NCI-H2196 (cell line): Measurements from ENCODE around the gene C1QTNF2.
"Not testable (repeated sequence)": the region's sequence is repeated elsewhere in the genome, so short reads cannot be mapped to it uniquely, and the experiment has no call there.

Experiments used
- DNase-seq: peaks from one replicate; lab custom pipeline; 2025; ENCODE audit not compliant: unreplicated experiment; lab: John Stamatoyannopoulos, UW

C1QTNF2 gene

DNA sequence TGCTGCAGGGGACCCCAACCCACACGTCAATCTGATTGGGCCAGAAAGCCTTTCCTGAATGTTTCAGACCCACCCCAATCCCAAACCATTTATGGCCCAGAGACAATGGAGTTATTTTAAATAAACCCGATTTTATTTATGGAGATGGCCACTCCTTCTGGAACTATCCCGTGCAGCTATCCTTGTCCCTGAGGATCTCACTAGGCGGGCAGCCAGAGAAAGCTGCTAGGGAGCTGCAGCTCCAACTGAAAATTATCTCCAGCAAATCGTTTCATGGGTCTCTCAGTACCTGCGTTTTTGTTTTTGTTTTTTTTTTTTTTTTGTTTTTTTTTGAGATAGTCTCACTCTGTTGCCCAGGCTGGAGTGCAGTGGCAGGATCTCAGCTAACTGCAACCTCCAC lies 23.0 kb downstream of the C1QTNF2 start:
- no peak for DNase-seq

DNA sequence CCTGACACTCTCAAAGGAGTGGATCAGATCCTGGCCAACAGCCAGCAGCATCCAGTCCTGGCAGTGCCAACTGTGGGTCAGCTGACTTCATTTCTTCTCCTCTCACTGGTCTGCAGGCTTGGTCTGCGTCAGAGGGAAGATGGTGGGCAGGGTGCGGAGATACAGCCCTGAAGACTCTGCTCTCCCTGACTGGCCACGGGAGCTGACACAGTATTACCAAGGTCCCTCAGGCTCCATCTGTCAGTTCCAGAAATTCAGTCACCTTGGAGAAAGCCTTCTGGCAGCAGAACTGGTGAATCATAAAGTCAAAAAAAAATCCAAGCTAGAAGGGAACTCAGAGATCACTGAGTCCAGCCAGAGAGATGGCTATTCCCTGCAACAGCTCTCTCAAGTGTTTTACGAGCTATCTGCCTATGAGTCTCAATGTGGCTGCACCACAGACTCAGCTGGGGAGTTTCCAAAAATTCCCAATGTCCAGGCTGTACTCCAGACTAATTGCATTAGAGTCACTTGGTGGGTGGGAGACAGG lies 27.9 kb downstream of the C1QTNF2 start:
- no peak for DNase-seq

DNA sequence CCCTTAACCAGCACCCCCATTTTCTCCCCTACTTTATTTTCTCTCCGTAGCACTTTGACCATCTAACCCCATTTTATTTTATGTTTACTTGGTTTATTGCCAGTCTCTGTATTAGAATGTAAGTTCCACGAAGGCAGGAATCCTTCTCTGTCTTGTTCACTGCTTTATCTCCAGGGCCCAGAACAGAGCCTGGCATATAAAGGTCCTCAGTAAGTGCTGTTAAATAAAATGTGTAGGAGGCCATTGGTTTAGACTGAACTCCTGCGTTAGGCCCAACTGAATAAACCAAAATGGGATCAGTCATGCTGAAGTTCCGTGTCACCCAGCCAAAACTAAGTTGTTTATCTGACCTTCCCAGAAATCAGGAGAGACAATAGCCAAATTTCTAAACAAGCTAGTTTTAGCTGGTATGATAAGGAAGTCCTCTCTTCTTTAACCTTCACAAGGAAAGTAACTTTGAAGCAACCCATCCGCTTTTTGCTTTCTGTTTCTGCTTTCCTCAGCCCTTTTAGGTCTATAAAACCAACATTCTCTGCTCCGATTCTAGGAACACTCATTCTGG lies 29.0 kb downstream of the C1QTNF2 start:
- no peak for DNase-seq

DNA sequence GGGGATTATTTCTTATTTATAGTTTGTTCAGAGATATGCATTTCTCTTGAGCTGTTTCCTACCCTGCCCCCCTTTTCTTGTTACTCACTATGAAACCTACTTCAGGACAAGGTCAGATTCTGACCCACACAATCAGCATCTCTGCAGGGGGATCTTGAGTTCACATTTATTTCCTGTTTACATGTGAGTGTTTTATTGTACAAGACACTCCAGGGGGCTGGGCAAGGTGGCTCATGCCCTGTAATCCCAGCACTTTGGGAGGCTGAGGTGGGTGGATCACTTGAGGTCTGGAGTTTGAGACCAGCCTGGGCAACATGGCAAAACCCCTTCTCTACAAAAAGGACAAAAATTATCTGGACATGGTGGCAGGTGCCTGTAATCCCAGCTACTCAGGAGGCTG lies 29.9 kb downstream of the C1QTNF2 start:
- DNase-seq, result not testable (repeated sequence)

DNA sequence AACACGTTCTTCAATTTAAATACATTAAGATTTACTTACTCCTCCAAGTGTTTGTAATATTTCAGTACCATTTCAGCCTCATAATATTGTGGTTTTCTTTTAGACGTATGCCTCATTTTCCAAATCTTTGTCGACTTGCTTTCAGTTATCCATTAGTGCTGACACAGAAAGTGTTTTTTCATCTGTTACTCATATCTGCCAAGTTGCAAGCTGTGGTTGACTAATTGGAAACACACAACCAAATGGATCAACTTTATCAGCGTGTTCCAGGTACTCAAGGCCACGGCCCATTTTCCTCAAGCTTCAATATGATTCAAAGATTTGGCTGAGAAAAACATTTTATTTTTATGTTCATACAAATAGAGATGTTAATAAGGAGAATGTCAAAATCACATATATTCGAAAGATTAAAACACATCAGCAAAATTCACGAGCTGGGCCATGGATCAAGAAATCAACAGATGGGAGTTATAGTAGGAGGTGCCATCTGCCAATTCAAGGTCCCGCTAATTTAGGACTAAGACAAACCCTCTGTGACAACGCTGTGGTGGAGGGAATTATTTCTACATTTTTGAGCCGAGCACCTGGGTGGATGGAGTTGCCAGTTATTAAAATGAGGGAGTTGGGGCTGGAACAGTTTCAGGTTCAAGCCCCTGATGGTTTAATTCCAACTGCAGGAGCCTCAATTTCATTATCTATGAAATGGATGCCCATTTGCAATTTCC lies 30.9 kb downstream of the C1QTNF2 start:
- DNase-seq, result no peak

DNA sequence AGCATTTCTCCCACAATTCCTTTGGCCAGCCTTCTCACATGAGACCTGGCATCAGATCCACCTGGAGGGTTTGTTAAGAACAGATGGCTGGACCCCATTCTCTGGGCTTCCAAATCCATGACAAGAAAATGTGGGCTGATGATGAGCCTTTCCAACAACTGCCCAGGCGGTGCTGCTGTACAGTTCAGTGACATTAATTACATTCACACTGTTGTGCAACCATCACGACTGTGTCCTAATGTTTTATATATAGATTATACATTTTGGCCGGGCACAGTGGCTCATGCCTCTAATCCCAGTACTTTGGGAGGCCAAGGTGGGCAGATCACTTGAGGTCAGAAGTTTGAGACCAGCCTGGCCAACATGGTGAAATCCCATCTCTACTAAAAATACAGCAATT lies 35.7 kb downstream of the C1QTNF2 start:
- not testable (repeated sequence) for DNase-seq

DNA sequence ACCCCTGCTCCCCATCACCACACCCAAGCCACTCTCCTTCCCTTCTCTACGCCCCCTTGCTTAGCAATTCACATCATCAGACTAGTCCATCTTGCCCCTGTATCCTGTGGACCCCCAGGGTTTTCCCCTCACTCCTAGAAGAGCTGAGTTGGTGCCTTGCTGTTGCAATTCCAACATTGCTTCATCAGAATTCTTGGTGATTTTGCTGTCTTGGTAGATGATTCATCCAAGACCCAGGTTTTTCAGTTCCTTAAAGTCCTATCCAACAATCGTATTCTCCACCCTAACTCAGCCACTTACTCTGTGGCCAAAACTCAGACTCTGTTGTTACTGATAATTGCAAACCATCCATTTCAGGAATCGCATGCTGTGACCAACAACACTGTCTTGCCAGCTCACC lies 36.7 kb downstream of the C1QTNF2 start:
- no peak for DNase-seq

DNA sequence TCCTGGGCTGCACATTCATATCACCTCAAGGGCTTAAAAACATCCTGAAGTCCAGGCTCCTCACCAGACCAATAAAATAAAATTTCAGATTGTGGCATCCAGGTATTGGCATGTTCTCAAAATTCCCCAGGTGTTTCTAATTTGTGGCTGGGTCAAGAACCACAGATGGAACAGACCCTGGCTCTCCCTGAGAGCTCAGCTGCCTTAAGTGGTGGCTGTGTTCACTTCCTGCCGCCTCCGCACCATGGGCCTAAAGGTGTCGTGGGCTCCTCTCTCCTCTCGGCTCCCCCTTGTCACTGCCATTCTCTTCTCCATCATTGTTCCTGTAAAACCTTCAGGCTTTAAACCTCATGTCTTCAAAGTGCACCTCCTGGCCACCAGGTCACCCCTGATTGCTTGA lies 40.2 kb downstream of the C1QTNF2 start:
- no peak for DNase-seq

DNA sequence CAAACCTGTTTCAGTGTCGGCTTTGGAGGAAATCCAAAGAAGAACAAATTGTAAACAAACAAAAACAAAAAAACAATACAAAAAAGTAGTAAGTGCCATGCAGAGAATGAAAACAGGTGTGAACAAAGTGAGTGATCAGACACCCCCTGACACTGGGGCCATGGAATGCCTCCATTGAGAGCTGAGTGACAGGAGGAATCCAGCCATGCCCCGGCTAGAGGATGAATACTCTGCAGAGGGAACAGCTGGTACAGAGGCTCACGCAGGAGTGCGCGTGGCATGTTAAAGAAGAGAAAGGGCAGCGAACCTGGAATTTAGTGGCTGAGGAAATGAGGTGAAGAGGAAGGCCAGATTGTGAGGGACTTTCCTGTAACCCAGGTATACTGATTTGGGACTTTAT lies 42.6 kb downstream of the C1QTNF2 start:
- DNase-seq, result no peak

DNA sequence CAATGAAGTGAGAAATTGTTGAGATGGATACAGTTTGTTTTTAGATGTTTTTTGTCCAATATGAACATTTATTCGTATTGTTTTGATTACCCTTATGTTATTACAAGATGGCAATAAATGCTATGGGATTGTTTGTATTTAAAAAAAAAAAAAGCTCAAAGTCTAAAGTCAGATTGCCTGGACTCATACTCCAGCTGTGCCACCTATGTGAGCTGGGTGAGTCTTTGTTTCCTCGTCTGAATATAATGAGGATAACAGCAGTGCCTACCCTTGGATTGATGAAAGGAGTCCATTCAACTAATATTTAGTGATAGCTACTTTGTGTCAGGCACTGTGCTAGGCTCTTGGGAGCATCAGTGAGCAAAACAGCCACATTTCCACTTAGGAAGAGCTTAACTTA lies 43.4 kb downstream of the C1QTNF2 start:
- no peak for DNase-seq

DNA sequence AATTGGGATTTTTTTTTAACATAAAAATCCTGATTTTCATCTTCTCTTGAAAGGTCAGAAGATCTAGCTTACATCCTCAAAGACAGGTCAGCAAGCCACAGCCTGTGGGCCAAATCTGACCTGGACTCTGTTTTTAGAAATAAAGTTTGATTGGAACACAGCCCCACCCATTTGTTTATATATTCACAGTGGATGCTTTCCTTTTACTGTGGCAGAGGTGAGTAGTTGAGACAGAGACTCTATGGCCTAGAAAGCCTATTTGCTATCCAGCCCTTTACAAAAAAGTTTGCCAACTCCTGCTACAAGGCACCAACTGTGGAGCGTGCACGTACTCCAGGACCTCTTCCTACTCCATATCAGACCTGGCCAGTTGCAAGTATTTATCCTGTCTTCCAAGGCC lies 44.7 kb downstream of the C1QTNF2 start:
- no peak for DNase-seq

DNA sequence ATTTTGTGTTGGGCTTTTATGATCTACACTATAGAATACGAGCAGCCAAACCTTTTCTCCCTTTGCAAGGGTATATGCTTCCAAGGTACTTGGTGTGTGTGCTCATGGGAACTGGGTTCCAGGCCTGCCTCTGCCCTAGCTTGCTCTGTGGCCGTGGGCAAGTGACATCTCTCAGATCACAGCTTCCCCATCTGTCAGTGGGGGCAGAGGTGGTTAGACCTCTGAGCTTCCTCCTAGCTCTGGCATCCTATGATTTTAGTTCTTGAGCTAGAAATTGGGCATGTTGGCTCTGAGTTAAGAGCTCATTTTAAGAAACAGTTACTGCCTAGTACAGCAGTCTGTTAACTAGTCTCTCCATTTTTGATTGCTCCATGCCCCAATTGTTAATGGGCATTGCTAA lies 45.5 kb downstream of the C1QTNF2 start:
- no peak for DNase-seq

DNA sequence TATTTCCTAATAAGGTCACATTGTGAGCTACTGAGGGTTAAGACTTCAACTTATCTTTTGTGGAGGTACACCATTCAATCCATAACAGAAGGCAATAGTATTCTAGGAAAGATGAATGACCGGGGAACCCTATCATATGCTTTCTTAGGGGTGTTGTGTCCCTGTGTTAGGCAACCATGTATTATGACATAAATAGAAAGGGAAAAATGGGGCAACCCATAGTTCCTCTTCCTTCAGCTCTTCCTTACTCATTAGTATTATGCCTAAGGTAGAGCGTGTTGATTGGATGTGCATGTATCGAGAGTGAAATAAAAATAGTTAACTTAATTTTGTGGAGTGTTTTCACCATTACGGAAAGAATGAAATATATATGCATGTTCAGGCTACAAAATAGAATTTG lies 52.0 kb downstream of the C1QTNF2 start:
- no peak for DNase-seq

DNA sequence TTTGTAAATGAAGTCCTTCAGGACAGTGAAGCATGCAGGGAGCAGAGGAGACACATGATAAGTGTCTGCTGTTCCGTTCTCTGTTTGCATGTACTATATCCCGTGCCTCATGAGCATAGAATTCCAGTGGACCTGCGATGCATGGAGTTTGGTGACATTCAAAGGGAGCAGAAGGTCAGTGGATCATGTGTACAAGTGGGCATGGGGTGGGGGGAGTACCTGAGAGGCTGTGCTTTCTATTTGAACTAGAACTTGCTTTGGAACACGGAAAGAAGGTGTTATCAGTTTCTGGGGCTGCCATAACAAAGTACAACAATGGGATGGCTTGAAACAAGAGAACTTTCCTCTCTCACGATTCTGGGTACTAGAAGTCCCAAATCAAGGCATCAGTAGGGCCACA lies 53.0 kb downstream of the C1QTNF2 start:
- no peak for DNase-seq

DNA sequence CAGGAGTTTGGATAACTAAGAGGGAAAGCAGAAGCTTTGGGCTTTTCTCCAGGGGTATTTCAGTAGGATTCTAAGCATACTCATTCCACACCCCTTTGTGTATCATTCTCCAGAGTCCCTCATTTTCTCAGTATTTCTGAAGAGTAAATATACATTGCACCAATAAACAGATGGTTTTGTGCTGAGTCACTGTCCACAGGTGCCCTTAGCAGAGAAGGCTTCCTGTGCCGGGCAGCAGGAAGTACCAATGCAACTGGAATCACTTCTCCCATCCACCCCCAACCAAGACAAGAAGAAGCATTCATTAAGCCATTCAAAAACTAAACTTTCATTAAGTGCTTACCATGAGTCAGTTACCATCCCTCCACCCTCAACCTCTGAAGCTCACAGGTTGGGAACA lies 54.5 kb downstream of the C1QTNF2 start:
- peak; percentile 40 for DNase-seq

DNA sequence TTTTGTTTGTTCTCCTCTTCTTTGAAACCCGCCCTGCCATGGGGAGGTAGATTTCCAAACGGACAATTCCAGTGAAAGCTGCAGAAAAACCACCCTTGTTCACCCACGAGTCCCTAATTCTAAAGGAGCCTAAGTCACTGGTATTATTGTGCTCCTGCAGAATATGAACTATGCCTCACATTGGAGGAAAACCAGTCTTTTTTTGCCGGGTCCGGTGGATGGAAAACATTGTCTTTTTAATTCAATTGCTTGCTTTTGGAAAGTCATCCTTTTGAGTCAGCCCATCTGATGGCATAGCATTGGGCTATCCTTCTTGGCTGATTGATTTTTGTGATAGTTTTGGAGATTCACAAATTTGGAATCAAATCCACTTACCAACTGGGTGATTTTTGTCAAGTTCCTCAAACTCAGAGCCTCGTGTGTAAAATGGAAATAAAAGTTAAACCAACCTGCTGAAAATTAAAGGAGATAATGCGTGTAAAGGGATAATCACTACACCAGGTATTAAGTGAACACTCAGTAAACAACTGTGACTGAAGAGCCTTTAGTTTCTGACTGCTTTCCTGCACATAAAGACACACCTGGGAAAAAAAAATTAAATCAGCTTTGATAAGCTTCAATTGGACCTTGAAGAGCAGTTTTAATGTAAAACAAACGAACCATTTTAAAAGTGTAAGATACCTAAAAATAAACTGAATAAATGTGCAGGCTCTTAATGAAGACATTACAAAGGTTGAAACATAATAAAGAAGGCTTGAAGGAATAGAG lies 57.3 kb downstream of the C1QTNF2 start:
- DNase-seq, result no peak

DNA sequence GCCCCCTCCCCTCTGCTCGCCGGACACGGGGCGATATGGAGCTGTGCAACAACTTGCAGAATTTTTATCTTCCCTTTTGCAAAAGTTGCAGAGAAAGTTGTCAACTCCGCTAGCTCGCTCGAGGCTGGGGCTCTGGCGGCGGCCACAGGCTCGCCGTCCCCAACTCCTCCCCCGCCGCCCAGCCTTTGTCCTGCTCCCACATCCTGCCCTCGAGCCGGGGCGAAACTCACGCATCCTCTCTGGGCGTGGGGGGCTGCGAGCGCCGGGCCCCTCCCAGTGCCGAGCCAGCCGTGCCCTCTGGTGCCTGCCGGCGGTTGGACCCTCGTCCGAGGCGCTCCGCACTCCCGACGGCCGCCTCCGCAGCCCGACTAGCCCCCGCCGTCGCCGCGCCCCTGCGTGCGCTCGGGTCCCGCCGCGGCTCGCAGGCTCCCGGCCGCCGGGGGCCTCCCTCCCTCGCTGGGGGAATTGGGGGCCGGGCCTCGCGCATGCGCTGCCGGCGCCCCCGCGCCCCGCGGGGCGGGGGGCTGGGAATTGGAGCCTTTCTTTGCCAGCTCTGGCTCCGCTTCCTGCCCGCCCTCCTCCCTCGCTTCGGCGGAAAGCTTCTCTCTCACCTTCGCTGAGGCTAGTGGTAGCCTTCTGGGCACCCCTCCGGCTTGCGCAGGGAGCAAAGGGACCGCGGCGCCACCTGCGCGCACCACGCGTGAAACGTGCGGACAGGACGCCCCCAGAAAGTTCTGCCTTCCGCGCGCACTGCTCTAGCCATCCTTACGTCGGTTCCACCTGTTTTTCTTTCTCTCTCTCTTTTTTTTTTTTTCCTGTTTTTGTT lies 58.1 kb downstream of the C1QTNF2 start, which contains the start of gene CCNJL:
Gene CCNJL (minus strand): TSS at position 431 of the 826 bp plus-strand sequence. CDS start 641 bp downstream, outside the sequence.
- DNase-seq, result peak; percentile 68

DNA sequence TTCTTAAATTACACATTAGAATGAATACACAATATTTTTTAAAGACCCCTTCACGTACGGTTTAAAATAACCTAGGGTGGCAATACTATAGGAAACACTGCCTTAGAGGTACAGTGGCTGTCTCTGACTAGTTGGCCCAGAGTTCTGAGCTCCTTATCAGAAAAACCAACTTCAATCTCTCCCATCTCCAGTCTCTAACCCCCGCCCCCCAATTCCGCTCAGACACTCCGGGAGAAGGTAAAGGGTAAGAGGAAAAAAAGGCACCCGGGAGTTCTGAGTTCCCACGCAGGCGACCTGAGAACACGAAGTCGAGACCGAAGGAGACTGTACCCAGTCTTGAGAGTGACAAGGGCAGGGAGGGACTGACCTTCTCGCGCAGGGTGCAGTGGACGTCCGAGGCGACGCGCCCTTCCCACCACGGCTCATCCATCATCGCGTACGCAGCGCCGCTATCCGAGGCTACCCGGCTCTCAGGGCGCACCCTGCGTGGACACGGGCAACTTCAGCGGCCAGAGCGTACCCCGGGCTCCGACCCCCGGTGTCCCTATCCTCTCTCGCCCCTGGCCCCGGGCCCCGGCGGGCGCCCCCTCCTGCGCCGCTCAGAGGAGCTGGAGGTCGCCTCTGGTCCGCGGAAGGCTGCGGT lies 58.8 kb downstream of the C1QTNF2 start:
- DNase-seq, result no peak

DNA sequence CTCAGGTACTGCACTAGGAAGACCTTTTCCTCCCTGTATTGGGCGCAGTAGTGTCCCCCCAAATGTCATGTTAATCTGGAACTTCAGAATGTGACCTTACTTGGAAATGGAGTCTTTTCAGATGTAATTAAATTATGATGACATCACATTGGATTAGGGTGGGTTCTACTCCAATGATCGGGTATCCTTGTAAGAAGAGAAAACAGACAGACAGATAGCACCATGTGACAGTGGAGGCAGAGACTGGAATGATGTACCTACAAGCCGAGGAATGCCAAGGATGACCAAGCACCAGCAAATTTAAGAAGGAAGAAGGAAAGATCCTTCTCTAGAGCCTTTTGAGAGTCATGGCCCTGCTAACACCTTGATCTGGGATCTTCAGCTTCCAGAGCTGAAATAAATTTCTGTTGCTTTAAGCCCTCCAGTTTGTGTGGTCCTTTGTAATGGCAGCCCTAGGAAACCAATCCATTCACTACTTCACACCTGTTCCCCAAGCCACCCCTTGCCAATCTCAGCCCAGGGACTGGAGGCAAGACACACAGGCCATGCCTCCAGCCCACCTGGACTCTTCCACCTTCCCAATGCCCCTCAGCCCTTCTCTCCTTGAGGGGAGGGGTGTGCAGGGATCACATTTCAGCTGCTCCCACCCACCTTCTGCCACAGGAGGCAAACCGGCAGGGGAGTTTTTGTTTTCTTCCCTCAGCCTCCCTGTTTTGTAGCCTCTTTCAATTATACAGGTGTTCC lies 59.7 kb downstream of the C1QTNF2 start:
- no peak for DNase-seq

DNA sequence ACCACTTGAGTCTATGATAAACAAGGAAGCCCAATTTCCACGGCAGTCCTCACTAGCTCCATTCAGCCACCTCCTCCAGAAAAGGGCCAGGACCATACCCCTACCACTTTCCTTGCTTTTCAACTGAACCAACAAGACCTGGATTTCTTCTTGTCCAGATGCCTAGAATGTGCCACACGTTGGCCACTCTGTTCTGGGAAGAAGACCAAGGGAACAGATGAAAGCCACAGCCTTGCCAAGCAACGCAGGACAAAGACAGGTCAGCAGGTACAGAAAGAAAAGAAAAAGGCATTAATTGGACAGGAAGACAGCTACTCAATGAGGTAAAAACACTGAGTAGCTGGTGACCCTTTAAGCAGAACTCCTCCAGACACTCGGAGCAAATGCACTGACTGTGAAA lies 60.3 kb downstream of the C1QTNF2 start:
- DNase-seq, result no peak
